HG03575 (cell line): ENCODE data around the gene LRRC18.

ENCODE experiments used
- ATAC-seq: cut with Tn5 transposase; IDR thresholded peaks from one replicate; pipeline ENCODE4 v1.9.1; 2021; ENCODE audit not compliant: unreplicated experiment, insufficient number of reproducible peaks, low FRiP score; ENCODE audit errors: extremely low read depth

LRRC18 gene

DNA sequence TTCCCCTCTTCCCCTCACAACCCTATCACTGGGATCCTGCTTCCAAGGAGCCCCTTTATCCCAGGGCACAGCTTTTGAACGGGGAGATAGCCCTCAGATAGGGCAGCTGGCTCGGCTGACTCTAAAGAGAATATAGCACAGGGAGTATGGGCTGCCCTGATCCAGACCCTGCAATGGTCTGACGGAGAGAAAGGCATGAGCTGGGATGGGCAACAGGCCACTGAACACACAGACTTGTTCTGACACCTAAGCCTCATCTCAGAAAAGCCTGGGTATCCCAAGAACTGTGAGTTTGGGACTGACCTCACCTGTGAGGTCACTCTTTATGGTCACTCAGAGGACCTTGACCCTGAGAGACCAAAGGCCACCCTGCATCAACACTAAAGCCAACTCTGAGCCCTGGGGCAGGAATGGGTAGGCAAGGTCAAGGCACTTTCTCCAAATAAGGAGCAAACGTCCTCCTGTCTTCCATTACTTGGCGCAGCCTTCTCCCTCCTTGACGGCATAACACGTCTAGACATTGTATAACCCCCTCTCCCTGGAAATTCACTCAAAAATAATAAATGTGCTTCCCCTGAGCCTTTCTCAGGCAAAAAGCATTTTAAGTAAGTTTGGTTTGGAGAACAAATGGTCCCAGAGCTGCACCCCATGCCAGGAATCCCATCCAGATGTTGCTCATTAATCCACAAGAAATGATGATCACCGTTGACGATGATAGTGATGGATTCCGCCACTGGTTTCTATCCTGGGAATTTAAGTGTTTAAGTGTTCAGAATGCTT is 8.2 kb upstream of the LRRC18 start:
- no peak for ATAC-seq

- no peak for ATAC-seq
Measured at GRCh38 chr10:48946891-48947500, 7.4 kb upstream of the LRRC18 start.

- ATAC-seq, result no peak
Measured at GRCh38 chr10:48946332-48946731, 6.7 kb upstream of the LRRC18 start.

DNA sequence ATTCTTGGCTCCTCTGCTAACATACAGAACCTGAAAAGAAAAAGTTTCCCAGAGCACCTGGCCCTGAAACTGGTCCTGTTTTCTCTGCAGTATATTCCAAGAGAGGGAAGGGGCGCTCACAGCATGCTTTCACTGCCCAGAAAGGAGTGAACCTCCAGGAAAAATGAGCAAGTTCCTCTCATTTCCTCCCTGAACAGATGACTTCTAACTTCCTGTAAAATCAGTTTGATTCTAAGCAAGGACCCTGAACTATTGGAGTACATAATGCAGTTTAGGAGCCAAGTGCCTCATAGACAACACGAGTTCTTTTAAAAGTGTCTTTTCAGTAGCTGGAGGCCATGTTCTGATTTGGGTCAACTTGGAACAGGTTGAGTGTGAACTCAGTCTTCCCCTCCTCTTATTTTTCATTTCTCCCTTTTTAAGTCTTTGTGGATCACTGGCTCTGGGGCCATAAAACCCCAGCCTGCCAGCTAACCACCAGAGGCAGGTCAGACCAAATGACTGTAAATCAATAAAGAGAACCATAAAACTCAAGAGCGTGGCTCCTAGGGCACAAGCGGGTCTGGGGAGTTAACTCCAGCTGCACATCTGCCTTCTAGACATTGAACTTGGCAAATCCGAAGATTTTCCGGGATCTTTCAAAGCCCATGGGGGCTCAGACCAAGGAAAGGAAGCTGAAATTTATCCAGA is 5.9 kb upstream of the LRRC18 start:
- no peak for ATAC-seq

GRCh38 chr10:48944171-48944570 is 4.5 kb upstream of the LRRC18 start:
- ATAC-seq, result no peak

- no peak for ATAC-seq
Measured at GRCh38 chr10:48943096-48943495, 3.5 kb upstream of the LRRC18 start.

DNA sequence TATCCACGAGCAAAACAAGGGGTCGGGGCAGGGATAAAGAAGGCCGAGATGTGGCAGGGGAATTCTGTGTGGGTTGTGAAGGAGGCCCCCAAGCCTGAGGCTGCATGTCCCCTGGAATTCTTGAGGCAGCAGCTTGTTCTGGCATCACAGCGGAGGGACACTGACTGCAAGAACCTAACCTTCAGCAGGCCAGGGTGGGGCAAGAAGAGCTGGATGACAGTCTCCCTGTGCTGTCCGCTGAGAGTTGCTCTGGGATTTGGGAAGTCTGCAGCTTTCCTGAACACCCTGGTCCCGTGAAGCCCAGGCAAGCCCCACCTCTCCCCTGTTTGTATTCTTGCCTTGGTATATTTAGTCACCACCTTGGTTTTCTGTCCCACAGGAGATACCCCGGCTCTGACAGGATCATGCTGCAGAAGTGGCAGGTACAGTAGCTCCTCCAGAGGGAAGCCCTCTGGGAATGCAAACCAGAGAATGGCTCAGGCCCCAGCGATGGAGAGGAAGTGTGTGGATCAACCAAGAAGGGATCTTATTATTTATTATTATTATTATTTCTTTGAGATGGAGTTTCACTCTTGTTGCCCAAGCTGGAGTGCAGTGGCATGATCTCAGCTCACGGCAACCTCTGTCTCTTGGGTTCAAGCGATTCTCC is 1.9 kb upstream of the LRRC18 start:
- no peak for ATAC-seq

- no peak for ATAC-seq
Measured at GRCh38 chr10:48940958-48941357, 1.3 kb upstream of the LRRC18 start.

DNA sequence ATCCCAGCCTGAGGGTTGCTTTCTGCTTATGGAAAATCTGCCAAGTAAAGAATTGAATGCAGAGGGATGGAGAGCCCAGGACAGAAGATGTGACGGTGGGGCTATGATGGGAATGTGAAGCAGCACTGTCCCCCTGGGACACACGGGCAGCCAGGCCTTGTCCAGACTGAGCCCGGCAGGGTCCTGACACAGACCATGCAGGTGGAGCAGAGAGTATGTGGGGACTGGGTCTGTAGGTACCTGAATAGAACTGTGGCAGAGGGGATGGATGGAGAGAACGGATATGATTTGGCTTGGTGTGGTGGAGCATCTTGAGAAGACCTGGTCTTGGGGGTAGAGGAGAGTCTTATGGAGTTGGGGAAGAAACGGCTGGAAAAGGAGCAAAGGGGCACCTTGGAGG is 732 bp upstream of the LRRC18 start:
- no peak for ATAC-seq

DNA sequence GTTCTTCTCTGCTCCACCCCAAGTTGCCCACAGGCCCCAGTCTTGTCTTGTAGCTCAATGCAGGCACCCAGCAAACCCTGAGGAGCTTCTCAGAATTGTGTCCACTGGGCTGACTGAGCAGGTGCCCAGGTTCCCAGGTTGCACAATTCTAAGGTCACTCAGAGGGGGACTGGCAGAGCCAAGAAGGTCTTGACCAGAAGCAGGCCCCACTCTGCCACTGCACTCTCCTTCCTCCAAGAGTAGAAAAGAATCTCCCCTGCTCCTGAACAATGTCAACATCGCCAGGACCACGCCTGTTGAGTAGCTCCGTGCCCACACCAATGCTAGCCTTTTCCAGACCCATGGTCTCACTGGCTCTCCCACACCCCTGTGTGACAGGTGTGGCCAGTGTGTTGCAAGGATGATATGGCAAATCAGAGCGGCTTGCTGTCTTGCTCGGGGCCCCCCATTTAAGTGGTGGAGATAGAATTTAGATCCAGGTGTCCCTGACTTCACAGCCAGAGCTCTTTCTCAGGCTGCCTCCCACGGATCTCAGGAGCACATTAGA is 577 bp downstream of the LRRC18 start:
- ATAC-seq, result no peak

- ATAC-seq, result no peak
Measured at GRCh38 chr10:48938281-48938680, 1.4 kb downstream of the LRRC18 start.

DNA sequence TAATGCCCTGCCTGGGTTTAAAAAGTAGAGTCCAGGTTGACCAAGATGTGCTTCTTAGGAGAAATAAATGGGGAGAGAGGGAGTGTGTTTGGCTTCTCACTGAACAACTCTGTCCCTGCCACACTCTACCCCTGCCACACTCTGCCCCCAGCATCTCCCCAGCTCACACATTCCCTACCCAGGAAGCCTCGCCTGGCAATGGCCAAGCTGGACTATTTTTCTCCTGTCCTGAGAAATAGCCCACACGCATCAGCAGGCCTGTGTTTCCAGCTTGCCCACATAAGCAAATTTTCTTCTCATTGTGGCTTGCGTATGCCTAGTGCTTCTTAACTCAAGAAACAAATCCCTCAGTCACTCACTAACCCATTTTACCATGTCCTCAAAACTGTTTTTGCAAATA is 1.8 kb downstream of the LRRC18 start:
- no peak for ATAC-seq

DNA sequence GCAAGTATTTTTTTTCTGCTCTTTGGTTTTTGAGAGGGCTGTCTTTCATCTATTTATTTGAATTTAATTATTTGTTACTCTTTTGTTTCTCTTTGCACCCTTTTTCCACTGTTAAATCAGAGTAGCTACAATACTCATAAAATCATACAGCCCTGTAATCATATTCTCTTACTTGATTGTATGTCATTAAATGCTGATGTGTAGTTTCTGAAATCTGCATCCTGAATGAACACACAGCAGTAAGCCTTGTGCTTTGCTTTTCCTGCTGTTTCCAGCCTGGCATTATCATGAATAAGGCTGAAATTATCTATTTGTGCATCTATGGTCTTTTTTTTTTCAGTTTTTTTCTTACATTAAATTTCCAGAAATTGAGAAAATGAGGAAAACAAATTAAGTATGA is 4.1 kb downstream of the LRRC18 start:
- no peak for ATAC-seq

- no peak for ATAC-seq
Measured at GRCh38 chr10:48934672-48935501, 4.8 kb downstream of the LRRC18 start.

- no peak for ATAC-seq
Measured at GRCh38 chr10:48932831-48933664, 6.6 kb downstream of the LRRC18 start.

DNA sequence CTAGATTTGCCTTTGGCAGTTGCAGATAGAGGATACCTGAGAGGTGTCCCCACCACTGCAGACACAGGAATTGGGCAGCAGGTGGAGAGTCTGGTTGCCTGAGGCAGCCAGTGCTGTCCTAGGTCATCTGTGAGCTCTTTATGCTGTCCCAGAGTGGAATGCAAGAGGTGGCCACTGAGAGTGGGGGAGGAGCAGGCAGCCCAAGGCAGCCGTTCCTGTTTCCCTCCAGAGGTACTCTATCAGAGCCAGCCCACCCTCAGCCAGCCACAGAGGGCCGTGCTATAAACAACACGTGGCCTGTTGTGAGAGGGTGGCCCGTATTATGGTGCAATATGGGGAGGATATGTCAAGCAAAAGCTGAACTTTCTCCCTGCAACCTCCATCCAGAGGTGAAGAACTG is 8.5 kb downstream of the LRRC18 start:
- no peak for ATAC-seq

DNA sequence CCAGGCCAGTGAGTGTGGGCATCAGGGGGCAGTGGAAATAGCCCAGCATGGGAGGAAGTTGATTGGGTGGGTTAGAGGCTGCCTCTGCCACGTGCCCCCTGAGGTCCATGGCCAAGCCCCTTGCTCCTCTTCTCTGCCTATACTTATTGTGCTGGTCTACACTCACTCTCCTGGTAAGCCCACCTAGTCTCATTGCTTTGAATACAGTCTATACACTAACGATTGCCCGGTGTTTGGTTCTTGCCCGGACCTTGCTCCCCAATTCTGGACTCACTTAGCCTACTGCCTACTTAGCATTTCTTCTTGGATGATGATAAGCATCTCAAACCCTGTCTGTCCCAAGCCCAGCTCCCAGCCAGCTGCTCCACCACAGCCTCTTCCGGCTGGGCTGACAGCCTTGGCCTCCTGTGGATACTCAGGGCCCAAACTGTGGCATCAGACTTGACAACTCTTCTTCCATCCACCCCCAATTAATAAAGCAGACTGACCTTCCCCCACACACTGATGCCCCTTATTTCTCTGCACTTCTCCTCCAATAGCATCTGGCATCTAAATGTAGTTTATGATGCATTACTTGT is 10.1 kb downstream of the LRRC18 start:
- no peak for ATAC-seq
